GM19395 (cell line): Measurements from ENCODE around the gene RIC1.
"Not testable (repeated sequence)": the region's sequence is repeated elsewhere in the genome, so short reads cannot be mapped to it uniquely, and the experiment has no call there.

Source experiments
- ATAC-seq: cut with Tn5 transposase; IDR thresholded peaks from one replicate; pipeline ENCODE4 v1.9.1; 2021; ENCODE audit warnings: mild to moderate bottlenecking, moderate library complexity; ENCODE audit not compliant: unreplicated experiment

Gene RIC1

GRCh38 chr9:5622016-5622415 lies 6.9 kb upstream of the RIC1 start:
- no peak for ATAC-seq

- ATAC-seq, result no peak
Observed at GRCh38 chr9:5624655-5625054, 4.3 kb upstream of the RIC1 start.

GRCh38 chr9:5626727-5627634 lies 1.9 kb upstream of the RIC1 start:
- peak; percentile 61 for ATAC-seq

- not testable (repeated sequence) for ATAC-seq
Observed at GRCh38 chr9:5627686-5628085, 1.2 kb upstream of the RIC1 start.

GRCh38 chr9:5628183-5628529 lies 751 bp upstream of the RIC1 start:
- ATAC-seq, result no peak

GRCh38 chr9:5629312-5630080 lies 589 bp downstream of the RIC1 start:
- peak; percentile 3 for ATAC-seq

GRCh38 chr9:5630081-5630507 lies 1.2 kb downstream of the RIC1 start:
- no peak for ATAC-seq

GRCh38 chr9:5631026-5631425 lies 2.1 kb downstream of the RIC1 start:
- no peak for ATAC-seq

GRCh38 chr9:5632540-5632939 lies 3.6 kb downstream of the RIC1 start:
- no peak for ATAC-seq

- no peak for ATAC-seq
Observed at GRCh38 chr9:5633243-5633642, 4.3 kb downstream of the RIC1 start.

GRCh38 chr9:5635390-5635789 lies 6.5 kb downstream of the RIC1 start:
- ATAC-seq, result no peak

GRCh38 chr9:5639816-5640215 lies 10.9 kb downstream of the RIC1 start:
- ATAC-seq, result no peak

- ATAC-seq, result no peak
Observed at GRCh38 chr9:5642170-5642569, 13.3 kb downstream of the RIC1 start.

- ATAC-seq, result no peak
Observed at GRCh38 chr9:5643005-5643624, 14.2 kb downstream of the RIC1 start.

GRCh38 chr9:5644501-5644900 lies 15.6 kb downstream of the RIC1 start:
- ATAC-seq, result no peak

GRCh38 chr9:5646116-5646515 lies 17.2 kb downstream of the RIC1 start:
- no peak for ATAC-seq

- ATAC-seq, result no peak
Observed at GRCh38 chr9:5650356-5651105, 21.6 kb downstream of the RIC1 start.

GRCh38 chr9:5651246-5651645 lies 22.3 kb downstream of the RIC1 start:
- ATAC-seq, result no peak

- no peak for ATAC-seq
Observed at GRCh38 chr9:5652821-5653220, 23.9 kb downstream of the RIC1 start.

GRCh38 chr9:5662804-5663203 lies 33.9 kb downstream of the RIC1 start:
- ATAC-seq, result not testable (repeated sequence)

- ATAC-seq, result no peak
Observed at GRCh38 chr9:5665059-5665458, 36.2 kb downstream of the RIC1 start.
